ENCODE results near the gene NELFCD.

Gene NELFCD

GRCh38 chr20:58994390-58995159 lies 13.5 kb downstream of the NELFCD start:
- DNase-seq (ENCODE audit: low spot score): no peak

DNA sequence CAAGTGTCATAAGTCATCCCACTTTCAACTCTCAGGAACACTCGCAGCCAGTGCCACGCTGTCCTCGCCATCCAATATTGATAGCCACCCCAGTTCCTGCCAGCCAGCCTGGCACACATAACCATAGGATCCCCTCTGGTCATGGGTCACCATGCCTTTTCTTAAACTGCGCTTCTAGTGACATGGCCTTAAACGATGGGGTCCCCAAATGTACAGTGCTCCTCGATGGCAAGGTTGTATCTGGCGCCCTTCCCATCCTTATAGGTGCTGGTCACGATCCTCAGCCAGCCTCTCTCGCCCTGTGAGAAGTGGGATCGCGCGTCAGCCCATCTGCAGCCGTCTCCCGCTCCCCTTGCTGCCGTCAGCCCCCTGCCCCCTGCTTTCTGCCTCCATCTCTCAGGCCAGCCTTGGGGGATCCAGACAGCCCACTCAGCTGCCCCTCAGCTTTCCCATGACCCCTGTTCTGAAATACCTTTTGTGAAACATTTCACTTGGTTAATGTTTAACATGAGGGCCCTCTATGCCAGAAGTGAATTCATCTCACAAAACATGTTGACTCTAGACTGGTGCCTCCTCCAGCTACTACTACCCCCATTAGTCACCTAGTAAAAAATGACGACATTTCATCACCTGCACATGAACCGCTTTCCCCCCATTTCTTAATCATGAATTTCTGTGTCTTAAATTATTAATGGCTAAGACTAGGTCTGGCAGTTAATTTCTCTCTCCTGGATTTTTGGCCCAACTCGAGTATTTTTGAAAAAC lies 14.6 kb downstream of the NELFCD start:
- no peak for DNase-seq (ENCODE audit: low spot score)

DNA sequence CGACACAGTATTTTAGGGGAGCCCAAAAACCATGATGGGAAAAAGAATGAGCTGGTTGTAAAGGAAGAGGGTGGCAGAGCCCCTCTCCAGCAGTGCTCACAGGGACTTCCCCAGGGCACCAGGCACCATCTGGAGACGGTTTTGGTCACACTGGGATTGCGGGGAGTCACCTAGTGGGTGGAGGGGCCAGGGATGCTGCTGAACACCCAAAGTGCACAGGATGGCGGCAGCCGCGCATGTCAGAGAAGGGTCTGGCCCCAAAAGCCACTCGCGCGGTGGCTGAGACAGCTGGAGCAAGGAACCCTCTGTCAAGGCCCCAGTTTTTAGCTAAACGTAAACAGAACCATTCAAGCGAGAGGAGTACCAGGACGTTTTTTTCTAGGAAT lies 15.2 kb downstream of the NELFCD start:
- DNase-seq (ENCODE audit: low spot score): no peak

DNA sequence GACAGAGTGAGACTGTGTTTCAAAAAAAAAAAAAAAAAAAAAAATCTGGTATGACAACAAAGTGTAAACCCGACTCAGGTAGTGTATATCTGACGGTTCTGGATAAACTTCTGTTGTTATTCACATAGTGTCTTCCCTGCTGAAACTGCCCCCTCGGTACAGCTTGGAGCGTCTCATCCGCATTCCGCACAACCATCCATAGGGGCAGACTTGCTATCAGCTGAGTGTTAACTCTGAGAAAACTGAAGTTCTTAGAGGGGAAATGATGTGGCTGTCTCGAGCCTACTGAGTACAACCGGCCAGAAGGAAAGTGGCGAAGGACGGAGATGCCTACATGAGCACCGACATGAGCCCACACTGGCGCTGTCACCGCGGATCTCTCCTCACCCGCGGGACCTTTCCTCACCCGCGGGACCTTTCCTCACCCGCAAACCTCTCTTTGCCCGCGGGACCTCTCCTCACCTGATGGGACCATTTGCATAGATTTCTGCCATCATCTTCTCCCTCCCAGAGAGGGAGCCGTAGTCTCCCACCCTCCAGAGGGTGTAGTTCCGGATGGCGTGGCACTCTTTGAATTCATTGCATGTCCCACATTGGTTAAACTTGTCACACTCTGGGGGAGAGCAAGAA lies 16.2 kb downstream of the NELFCD start:
- DNase-seq (ENCODE audit: low spot score): no peak

- no peak for DNase-seq (ENCODE audit: low spot score)
Observed at GRCh38 chr20:58998656-58999055, 17.6 kb downstream of the NELFCD start.

- no peak for DNase-seq (ENCODE audit: low spot score)
Observed at GRCh38 chr20:59000326-59000725, 19.3 kb downstream of the NELFCD start.

- no peak for DNase-seq (ENCODE audit: low spot score)
Observed at GRCh38 chr20:59001068-59001448, 20.0 kb downstream of the NELFCD start.

- DNase-seq (ENCODE audit: low spot score): no peak
Observed at GRCh38 chr20:59001449-59002171, 20.6 kb downstream of the NELFCD start.

DNA sequence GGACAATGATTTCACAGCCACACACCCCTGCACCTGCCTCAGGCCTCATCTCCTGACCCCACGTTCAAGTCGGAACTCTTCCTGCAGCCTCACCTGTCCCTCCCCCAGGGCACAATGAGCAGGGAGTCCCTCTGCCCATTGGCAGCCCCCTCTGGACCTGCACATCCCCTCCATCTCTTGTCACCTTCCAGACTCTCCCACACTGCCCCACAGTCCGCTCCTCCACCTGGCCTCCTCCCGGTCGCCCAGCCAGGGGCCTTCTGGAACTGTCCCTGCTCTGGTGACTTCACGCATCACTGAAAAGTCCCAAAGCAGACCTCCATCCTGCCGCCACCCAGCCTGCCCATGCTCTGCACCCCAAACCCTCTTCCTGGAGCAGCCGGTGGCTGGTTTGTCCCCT lies 21.3 kb downstream of the NELFCD start:
- no peak for DNase-seq (ENCODE audit: low spot score)

- no peak for DNase-seq (ENCODE audit: low spot score)
Observed at GRCh38 chr20:59002874-59003399, 21.9 kb downstream of the NELFCD start.

DNA sequence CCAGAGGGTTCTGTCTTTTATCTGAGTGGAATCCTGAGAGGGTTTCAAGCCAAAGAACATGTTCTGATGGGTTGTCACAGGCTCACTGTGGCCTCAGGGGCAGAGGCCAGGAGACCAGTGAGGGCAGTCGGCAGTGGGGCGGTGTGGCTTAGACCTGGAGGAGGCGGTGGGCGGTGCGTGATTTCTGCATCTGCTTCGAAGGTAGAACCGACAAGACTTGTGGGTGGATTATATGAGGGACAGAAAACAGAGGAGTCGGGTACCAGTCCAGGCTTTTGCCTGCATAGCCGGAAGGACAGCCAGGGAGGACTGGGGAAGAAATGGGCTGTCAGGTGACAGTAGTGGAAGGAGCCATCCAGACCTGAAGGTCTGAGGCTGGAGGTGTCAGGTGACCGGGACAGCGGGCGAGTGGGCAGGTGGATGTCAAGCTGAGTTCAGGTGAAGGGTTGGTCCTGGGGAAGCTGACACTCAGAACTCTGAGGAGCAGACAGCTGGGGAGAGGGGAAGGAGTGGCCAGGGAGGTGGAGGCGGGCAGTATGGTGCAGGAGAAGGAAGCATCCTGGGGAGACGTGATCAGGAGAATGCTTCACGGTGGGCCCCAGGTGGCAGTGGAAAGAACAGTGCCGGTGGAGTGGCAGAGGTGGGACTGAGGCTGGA lies 22.9 kb downstream of the NELFCD start:
- no peak for DNase-seq (ENCODE audit: low spot score)

- DNase-seq (ENCODE audit: low spot score): peak; percentile 45
Observed at GRCh38 chr20:59004493-59004762, 23.4 kb downstream of the NELFCD start.

GRCh38 chr20:59004763-59005522 lies 23.9 kb downstream of the NELFCD start:
- peak; percentile 59 for DNase-seq (ENCODE audit: low spot score)

DNA sequence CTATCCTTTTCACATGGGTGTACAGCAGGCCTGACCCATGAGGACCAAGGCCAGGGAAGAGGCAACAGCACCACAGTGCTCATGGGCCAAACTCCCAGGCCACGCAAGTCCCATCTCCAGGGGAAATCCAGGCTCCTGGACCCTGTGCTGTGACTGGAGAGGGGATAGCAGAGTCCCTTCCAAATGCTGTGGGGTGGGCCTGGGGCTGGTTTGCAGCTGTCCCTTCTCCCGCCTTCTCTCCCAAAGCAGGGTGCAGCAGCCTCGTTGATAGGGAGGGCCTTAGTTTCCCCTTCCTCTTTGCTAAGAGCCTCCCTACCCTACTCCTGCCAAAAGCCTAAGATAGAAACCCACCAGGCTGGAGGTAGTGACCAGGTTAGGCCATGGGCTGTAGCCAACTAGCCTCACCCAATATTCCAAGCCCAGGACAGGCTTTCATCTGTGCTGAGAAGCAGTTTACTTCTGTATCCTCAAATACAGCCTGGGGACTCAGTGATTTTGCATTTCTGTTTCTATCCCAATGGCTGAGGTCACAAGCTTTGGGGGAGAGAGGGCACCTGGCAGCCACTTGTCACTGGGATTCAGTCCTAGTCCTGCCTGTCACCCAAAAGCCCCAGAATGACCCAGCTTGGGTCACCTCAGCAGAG lies 24.6 kb downstream of the NELFCD start:
- no peak for DNase-seq (ENCODE audit: low spot score)

GRCh38 chr20:59006167-59006863 lies 25.3 kb downstream of the NELFCD start:
- no peak for DNase-seq (ENCODE audit: low spot score)

GRCh38 chr20:59006864-59007664 lies 26.0 kb downstream of the NELFCD start, which contains the start of gene CTSZ:
CTSZ (minus strand) TSS chr20:59007254; CDS start chr20:59007128, 126 bp downstream.
- peak; percentile 41 for DNase-seq (ENCODE audit: low spot score)

DNA sequence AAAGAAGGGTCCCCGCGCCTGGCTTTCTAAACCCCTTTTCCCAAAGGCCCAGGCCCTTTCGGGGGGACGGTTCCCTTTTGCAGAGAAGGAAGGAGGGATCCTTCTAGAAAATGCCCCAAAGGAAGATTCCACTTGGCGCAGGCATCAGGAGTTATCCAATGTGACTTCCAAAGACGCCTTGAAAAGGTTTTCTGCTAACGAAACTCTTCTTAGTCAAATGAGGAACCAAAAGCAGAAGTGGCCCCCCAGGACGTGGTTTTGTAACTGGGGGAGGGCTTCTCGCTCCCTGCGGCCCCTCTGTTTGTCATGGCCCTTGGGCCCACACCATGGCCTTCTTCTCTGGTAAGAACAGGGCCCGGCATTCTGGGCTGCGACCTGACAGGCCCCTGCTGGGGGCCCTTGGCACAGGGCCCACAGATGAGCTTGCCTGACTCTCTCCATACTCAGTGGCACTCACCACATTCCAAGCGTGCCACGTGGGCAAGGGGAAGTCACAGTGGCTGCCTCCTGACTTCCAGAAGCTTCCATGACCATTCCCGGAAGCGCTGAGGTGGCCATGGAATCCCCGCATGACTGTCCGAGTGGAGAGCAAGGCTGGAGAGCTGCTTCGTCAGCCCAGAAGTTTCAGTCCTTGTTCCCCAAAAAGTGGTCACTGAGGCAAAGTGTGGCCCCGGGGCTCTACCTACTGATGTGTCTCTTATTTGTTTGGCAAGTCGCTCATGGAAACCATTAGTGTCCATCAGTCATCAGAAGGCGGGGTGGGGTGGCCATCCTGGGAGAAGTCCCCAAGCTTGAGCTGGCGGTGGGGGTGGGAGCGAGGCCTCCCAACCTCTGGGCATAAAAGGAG lies 26.8 kb downstream of the NELFCD start:
- DNase-seq (ENCODE audit: low spot score): peak; percentile 29

DNA sequence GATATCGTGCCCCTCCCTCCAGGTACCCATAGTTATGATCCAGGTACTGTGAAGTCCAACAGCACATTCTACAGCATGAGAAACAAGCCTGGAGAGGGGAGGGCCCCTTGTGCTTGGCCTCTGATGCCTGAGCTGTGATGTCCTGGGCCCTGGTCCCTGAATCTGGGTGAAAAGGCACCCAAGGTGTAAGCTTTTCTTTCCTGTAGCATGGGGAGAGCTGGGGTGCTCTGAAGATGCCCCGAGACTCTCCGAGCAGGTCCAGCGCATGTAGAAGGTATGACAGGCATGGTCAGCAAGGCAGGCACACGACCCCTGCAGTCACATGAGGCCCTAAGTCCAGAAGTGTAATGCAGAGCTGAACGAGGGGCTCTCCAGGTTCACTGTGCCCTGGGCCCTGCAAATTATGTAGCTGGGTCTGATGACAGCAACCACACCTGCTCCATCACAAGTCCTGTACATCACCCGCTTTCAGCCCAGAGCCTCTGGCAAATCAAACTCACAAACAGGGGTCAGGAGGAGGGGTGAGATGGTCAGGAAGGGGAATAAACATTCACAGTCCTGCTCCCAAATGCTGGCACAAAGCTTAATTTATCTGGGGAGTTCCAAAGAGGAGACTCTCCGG lies 27.8 kb downstream of the NELFCD start:
- DNase-seq (ENCODE audit: low spot score): no peak

All from Ammon's horn (tissue), 1 donor.